Inferior parietal cortex (tissue), 1 donor: Measurements from ENCODE around the gene SLC6A3.

Experiments
- DNase-seq: peaks from one replicate; pipeline ENCODE4 v3.0.0-alpha.2; 2016; ENCODE audit errors: extremely low spot score

SLC6A3 gene

DNA sequence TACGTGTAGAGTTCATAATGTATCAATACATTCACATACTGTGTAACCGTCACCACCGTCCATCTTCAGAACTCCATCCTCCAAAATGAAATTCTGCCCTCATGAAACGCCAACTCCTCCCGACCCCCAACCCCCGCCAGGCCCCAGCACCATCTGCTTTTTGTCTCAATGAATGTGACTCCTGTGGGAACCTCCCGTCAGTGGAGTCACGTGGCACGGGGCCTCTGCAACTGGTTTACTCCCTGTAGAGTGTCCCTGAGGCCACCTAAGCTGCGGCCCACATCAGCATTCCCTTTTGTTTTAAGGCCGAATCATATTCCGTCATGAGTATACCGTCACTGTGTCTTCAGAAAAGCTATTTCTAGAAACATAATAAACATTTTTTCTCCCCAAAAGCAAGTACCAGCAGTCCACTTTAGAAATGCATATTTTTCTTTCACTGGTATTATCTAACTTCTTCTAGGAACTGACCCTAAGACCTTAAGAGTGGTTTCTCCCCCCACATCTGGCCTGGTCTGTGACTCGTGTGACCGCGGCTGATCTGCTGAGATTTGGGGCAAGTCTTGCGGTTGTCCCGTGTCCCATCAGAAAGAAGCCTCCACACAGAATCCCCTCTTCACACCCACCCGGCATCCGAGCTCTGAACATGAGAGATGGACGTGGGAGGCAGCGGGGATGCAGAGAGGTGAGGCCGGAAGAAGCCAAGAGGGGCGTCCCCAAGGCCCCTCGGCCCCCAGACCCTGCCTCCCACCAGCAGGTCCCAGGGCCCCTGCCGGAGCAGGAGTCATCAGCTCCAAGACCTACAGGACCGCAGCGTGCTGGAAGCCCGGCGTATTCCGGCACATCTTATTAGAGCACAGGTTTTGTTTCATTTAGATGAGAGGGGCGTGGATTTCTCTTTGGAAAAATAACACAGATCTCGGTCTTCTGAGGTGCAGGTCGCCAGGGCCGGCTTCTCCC is 38.3 kb downstream of the SLC6A3 start:
- DNase-seq, result no peak

DNA sequence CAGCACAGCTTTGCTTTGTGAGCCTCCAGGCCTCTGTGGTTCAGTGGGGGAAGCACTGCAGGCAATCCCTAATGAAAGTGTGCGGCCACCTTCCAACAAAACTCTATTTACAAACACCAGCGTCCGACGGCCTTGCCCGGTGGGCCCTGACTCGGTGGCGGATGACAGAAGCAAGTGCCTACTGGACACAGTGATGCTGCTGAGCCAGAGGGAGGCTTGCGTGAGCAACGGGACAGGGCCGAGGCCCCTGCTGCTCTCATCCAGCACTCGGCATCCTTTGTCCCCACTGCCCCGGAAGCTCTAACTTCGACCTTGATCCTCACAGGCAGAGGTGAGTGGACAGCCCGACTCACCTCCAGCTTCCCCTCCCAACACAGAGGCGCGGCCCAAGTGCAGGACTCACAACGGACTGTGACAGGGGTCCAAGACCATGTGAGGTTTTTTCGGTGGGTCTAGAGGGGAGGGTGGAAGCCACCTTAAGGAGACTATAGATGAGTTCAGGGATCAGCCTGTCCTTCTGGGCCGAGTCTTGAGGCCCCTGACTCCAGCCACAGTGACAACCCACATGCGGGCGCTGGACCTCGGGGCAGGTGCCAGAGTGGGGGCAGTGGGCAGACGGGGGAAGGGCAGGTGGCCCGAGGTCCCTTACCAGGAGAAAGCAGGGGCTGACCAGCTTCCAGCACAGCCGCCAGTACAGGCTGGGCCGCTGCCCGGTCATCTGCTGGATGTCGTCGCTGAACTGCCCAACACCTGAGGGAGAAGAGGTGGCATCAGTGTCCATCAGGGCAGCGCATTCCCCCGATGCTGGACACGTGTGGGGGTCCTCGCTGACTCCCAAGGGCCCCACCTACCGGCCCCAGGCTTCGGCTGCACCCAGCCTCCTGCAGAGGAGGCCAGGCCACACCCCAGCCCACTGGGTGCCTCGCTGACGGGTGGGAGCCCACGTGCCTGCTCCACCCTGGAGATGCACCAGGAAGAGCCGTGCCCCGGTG is 39.4 kb downstream of the SLC6A3 start:
- DNase-seq, result no peak

DNA sequence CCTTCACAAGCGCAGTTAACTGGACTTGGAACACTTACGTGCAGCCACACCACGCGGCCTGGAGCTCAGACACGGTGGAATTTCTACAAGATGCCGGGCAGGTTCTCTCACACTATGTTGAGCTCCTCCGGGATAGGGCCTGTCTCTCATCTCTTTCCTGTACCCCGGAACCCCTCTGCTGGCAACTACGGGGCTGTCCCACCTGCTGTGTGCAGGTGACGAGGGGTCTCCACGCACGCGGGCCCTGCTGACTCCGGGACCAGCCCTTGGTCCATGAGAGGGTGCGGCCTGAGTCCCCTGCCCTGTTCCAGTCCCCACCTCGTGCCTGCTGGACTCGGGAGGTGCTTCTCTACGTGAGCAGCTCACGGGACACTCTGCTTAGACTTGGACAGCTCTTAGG is 40.1 kb downstream of the SLC6A3 start:
- no peak for DNase-seq

DNA sequence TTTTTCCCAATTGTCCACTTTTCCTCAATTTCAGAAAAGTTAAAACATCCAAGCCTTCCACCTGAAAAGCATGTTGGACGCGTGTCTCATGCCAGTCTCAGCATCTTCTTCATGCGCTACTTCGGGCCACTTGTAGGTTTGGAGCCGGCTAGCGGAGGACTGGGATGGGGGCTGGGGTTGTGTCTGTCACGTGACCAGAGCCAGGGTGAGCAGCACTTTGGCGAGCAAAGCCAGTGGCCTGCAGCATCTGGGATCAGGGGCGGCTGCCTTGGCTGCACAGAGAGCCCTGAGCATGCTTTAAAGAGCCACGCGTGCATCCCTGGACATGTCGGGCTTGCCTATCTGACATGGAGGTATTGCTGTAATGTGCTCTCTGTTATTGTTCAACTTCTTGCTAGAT is 41.2 kb downstream of the SLC6A3 start:
- DNase-seq, result no peak

DNA sequence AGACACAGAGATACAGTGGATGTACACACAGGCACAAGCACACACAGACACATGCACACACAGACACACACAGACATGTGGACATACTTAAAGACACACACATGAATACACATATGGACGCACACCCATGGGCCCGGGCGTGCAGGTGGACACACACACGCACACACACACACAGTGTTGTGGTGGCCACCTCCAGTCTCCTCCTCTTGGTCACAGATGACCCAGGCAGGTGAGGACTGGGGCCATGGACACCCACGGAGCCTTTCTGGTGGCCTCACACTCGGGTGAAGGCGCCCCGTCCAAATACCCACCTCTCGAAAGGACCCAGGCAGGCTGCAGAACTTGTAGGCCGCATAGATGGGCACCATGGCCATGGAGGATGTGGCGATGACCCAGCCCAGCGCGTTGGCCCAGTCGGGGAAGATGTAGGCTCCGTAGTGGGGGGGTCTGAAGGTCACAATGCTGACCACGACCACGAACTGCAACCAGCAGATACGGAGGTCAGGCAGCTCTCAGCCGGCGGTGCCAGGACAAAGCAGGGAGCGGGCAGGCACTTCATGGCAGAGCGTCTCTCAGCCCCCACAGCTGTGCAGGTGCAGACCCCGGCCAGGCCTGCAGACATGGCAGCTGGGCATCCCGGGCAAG is 42.5 kb downstream of the SLC6A3 start:
- no peak for DNase-seq

DNA sequence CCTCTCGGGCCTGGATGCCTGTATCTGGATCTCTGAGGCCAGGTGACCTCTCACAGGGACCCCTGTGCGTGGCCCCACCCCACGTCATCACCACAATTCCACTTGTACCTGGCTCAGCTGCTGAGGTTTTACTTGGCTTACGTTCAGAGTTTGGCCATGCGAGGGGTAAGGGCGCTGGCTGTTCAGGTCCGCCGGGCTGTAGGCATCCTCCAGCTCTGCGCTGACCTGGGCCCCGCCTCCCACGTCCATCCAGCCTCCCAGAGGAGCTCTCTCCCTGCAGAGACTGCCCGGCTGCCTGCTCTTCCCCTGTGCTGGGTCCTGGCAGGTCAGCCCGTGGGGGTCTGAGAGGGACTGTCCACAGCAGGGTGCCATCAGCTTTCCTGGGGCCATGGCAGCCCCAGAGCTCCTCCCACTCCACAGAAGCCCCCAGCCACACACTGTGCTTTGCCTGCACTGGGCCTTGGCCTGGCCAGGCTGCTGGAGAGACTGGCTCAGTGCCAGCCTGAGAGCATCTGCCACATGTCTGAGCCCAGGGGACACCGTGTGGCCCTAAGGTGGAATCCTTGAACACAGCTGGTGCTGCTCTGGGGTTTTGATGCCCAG is 43.6 kb downstream of the SLC6A3 start:
- no peak for DNase-seq

DNA sequence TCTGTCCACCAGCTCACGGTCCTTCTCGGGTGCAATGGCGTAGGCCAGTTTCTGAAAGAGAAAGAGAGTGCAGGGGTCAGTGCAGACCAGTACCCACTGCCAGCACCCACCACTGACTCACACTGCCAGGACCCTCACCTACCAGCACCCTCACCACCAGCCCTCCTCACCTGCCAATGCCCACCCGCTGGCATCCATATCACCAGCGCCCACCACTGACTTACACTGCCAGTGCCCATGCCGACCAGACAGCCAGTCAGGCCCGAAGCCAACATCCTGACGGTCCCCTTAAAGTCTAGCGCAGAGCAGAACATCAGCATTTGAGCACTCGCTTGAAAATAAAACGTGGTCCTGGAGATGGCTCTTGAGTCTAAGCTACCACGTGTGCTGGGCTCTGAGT is 44.3 kb downstream of the SLC6A3 start:
- DNase-seq, result no peak

DNA sequence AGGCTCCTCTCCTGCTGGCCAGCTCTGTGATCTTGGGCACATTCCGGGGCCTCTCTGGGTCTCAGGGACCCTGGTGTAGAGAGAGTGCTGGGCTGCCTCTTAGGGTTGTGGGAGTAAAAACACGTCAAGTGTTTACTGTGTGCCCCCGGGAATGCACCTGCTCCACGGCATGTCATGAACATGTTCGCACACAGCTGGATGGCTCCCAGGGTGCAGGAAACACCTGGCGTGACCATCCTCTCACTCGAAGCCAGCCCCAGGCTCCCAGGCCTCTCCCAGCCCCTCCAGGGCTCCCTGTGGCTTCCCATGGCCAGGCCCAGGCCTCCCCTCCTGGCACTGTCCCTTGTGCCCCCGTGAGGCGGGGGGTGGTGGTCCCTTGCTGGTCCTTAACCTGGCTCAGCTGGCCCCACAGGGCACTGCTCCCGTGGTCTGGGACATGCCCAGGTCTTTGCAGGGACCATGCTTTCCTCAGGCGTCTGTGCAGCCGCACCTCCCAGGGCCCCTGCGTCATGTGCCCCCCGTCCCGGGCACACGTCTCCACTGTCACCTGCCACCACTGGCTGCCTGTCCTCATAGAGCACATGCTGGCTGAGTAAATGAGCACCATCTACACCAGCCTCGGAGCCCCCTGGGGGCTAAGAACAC is 44.9 kb downstream of the SLC6A3 start:
- no peak for DNase-seq

DNA sequence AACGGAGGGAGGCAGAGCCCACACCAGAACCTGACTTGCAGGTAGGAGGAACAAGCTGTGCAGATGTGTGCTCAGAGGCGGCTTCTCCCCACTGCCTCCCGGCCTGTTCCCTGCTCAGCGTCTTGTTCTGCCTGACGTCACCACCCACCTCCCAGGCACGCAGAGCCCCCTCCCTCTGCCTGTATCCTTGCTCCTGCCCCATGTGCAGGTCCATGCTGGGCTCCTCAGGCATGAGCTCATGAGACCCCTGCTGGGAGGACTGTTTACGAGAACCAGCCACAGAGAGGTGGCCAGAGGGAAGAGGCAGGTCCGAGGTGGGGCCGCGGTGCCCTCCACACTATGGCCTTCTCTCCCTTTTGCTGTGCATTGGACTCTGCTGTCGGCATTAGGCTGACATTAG is 45.5 kb downstream of the SLC6A3 start:
- DNase-seq, result no peak

DNA sequence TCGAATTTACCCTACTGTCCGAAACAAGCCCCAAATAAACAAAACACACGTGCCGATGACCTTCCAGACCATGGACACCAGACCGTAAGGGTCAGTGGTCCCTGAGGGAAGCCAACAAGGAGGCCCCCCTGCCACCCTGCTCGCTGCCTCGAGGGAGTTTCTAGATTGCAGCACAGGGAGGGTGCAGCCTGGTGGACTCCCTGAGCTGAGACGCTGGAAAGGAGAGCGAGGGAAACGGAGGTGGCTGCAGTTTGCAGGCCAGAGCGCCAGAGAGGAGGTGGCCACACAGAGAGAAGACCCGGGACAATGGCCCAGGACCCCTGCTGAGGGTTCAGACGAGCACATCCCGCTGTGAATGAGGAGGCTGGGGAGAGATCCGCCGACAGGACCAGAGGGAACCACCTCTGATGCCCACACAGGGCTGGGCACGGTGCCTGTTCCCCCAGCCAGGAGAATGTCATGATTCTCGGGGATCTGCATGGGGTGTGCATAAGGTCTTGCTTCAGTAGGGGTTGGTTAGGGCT is 48.9 kb downstream of the SLC6A3 start:
- DNase-seq, result no peak

DNA sequence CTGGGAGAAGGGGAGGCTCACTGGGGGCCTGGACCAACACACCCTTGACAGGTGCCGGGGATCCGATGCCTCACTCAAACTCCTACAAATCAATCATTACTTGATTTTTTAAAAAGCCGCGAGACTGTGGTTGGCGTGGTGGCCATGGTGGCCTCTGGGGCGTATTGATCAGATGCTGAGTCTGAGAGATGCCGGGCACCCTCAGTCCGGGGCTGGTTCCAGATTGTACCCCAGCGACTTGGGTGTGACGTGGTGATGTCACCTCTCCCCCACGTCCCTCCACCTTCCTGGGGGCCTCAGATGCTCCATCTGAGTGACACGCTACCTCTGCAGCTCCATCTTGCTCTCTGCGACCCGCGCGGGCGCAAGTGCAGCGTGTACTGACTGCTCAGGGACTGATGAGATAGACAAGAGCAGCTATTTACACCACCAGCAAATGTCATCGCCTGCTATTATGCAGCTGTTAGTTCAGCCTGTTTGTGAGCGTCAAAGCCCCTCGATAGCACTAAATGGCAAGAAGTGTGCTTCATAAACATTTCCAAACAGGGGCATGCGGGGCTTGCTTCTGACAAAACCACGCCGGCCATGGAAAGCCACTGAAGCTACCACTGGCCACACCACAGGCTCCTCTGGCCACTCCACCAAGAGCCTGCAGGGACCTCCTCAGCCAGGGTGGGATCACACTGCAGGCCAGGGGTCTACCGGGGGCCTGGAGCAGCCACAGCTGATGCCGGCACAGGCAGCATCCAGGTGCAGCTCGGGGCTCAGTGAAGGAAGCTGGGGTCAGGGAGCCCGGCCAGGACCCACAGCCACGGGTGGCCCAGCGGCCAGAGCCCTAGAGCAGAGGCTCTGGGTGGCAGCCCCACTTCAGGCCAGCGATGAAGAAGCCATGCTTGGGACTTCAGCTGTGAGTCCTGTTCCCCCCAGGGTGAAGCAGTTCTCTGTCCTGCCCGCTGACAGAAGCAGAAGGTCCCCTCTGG is 50.1 kb downstream of the SLC6A3 start:
- no peak for DNase-seq

DNA sequence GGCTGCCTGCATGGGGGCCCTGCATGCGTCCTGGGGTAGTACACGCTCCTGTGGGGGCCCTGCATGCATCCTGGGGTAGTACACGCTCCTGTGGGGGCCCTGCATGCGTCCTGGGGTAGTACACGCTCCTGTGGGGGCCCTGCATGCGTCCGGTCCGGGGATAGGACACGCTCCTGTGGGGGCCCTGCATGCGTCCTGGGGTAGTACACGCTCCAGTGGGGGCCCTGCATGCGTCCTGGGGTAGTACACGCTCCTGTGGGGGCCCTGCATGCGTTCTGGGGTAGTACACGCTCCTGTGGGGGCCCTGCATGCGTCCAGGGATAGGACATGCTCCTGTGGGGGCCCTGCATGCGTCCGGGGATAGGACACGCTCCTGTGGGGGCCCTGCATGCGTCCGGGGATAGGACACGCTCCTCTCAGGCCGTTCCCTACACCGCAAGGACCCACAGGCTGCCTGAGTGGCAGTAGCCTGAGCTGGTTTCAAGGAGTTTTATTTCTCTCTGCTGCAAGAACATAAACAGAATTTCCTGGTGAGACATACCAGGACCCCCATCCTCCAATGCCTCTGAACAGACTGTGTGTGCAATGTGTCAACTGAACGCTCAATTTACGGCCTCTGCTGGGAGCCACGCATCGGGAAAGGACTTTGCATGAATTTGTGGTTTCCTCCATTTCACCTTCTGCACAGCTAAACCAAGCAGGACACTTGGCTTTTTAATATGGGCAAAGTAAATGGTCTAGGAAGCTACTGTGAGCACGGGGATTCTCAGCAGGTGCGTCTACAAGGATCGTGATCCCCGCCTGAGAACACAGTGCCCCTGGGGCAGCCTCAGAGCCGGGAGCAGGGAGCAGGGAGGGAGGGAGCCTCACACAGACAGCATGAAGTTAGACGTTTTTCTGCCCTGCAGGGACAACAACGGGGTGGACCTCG is 51.4 kb downstream of the SLC6A3 start:
- DNase-seq, result no peak

DNA sequence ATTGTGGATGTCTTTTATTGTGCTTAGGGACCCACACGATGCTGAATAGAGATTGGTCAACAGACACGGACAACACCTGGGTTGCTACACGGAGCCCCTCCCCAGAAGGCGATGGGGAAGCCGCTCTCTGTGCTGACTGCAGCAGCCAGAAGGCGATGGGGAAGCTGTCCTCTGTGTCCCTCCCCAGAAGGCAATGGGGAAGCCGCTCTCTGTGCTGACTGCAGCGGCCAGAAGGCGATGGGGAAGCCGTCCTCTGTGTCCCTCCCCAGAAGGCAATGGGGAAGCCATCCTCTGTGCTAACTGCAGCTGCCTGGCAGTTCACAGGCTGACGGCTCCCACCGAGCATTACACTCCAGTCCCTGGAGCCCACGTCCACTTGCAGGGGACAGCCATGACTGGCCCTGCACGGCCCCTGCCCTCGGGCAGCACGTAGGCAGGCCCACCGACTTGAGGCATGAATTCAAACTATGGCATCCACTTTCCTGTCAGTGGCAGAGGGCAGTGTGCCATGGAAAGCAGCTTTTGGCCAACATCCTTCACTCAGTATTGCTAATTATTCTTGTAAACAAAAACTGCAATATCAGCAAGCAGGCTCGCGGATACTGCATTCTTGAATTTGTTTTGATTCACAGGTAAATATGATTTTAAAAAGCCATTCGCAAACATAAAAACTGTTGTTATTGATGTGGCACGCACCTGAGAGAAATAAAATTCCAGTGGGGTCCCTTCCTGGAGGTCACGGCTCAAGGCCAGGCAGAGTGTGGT is 52.3 kb downstream of the SLC6A3 start:
- no peak for DNase-seq

DNA sequence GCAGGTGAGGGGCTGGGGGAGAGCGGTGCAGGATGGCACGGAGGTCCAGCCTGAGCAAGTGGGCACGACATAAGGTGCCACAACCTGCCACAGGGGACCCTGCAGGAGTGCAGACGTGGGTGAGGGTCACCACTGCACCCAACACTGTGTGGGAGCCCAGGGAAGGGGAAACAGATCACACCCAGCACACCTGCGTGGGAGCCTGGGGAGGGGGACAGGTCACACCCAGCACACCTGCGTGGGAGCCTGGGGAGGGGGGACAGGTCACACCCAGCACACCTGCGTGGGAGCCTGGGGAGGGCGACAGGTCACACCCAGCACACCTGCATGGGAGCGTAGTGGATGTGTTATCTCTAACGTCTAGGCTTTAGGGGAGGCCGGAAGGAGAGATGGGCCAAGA is 53.0 kb downstream of the SLC6A3 start:
- no peak for DNase-seq

DNA sequence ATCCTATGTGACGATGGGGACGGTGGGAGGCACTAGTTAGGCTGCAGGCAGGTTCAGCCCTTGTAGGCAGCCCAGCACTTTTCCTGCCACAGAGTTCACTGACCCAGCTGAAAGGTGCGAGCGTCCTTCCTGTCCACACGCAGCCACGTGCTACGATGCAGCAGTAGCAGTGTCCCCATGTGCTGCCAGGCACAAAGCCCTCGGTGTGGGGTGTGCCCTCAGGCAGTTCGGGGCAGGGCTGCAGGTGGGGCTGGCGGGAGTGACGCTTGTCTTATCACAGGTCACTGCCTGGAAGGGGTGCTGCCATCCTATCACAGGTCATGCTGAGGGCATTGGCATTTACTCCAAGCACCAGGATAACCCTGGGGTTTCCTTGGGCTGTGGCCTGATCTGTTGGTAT is 53.5 kb downstream of the SLC6A3 start:
- no peak for DNase-seq

DNA sequence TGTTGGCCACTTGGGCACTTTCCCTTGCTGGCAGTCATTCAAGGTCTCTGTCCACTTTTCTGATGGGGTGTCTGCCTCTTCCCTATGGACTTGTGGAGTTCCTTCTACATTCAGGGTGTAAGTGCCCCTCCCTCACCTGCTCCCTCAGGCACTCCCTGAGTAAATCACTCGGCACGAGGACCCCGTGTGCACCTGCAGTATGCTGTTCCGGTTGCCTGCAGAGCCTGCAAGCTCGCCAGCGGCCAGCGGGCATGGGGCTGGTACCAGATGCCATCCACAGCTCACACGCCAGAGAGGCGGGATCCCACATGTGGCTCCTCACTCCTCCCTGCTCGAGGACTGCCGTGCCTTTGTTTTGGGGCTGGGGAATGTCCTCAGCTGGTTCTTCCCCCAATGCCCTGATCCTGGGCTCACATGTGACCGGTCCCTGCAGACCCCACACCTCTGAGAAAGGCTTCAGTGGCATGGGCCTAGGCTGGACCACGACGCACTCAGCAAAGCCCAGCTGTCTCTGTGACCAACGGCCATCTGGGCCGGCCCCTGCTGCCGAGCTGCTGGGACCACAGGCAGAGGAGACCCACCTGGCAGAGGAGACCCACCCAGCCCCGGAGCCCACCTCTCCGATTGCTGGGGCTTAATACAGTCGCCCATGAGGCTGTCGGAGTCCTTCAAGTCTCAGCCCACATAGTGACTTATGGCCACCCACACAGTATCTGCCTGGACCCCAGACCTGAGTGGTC is 54.2 kb downstream of the SLC6A3 start:
- DNase-seq, result no peak

DNA sequence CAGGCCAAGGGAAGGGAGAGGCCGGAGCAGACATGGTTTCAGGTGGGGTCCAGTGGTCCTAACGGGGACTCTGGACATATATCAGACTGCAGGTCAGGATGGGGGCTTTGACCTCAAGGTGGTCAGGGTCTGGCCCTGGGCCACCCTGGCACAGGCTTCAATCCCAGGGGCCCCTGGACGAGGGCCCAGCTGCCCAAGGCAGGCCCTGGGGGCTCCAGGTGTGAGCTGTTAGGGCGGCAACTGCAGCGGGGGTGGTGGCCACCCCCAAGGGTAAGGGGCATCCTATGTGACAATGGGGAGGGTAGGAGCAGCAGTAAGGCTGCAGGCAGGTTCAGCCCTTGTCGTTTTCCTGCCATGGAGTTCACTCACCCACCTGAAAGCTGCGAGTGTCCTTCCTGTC is 54.9 kb downstream of the SLC6A3 start:
- no peak for DNase-seq
